A549 (cell line): ENCODE results near the gene TBC1D2B. TPM values are rescaled to one million over a fixed set of nuclear protein-coding genes. Genes with fewer than 3 reads are reported as not detected.
"Not testable (repeated sequence)": the region's sequence is repeated elsewhere in the genome, so short reads cannot be mapped to it uniquely, and the experiment has no call there.

Experiments
- ATAC-seq, 2 experiments: fragments of 200-7000 bp in 1 of 2; fragments of >200 bp in 1 of 2; cut with Nextera tagmentation in 1 of 2; cut with Tn5 transposase in 1 of 2; 3 replicates each; pipeline versions ENCODE4 v1.8.0 to v1.9.1; 2018 to 2020; ENCODE audit warnings: mild to moderate bottlenecking in 1 of 2, moderate library complexity in 1 of 2
- CTCF ChIA-PET: fragments of 300-600 bp; sonication (Branson Sonifier 250); formaldehyde crosslinking; extraction: SDS; loops from one replicate; lab custom pipeline; 2021; ENCODE audit warnings: antibody characterized with exemption, inconsistent platforms; lab: Yijun Ruan, JAX
- POLR2A ChIA-PET: fragments of 350-600 bp; formaldehyde crosslinking; extraction: SDS; loops from one replicate; lab custom pipeline; 2021; ENCODE audit warnings: antibody characterized with exemption, inconsistent platforms; lab: Yijun Ruan, JAX
- DNase-seq, 2 experiments: peaks; one replicate each; pipeline versions ENCODE4 v3.0.0 to v3.0.0-alpha.2; 2011 to 2016; ENCODE audit warnings: low read depth in 1 of 2, low spot score in 1 of 2
- FAIRE-seq: peaks from 2 replicates; lab custom pipeline; 2011; peaks lifted over from hg19 to GRCh38; lab: Jason Lieb, UNC
- H3K27ac ChIP-seq, 2 experiments: fragments of >200 bp; sonication (Bioruptor Twin); formaldehyde crosslinking; 3 replicates each; pipeline ENCODE4 v1.5.1; 2016 to 2017
- H3K4me1 ChIP-seq: fragments of >200 bp; sonication (Bioruptor Twin); formaldehyde crosslinking; 3 replicates; pipeline ENCODE4 v1.6.1; 2016
- H3K4me2 ChIP-seq: fragments of >200 bp; sonication (Bioruptor Twin); formaldehyde crosslinking; 3 replicates; pipeline ENCODE4 v1.6.1; 2016
- H3K4me3 ChIP-seq: fragments of >200 bp; sonication (Bioruptor Twin); formaldehyde crosslinking; 3 replicates; pipeline ENCODE4 v1.5.1; 2016
- H3K9me3 ChIP-seq: fragments of >200 bp; sonication (Bioruptor Twin); formaldehyde crosslinking; 3 replicates; pipeline ENCODE4 v1.6.1; 2016
- BCL3 ChIP-seq: fragments of >200 bp; sonication (Bioruptor Twin); formaldehyde crosslinking; IDR thresholded peaks from 3 replicates; pipeline ENCODE4 v1.6.1; 2016
- BHLHE40 ChIP-seq: IDR thresholded peaks from 2 replicates; pipeline ENCODE4 v1.6.1; 2012; ENCODE audit warnings: low read depth, low read length, inconsistent platforms
- ELK1 ChIP-seq: fragments of 150-350 bp; IDR thresholded peaks from 2 replicates; pipeline ENCODE4 v1.6.1; 2014; ENCODE audit warnings: low read depth, mild to moderate bottlenecking, low read length
- FOSB ChIP-seq: fragments of 250-450 bp; sonication (Bioruptor Pico); IDR thresholded peaks from 2 replicates; pipeline ENCODE4 v1.5.0; 2020; ENCODE audit warnings: mild to moderate bottlenecking, moderate library complexity
- FOXS1 ChIP-seq: fragments of 250-450 bp; sonication (Bioruptor Pico); IDR thresholded peaks from 2 replicates; pipeline ENCODE4 v1.5.0; 2020; ENCODE audit warnings: mild to moderate bottlenecking, moderate library complexity
- GATA3 ChIP-seq: IDR thresholded peaks from 2 replicates; pipeline ENCODE4 v1.6.1; 2012; ENCODE audit warnings: borderline replicate concordance
- KDM1A ChIP-seq: fragments of 200-600 bp; sonication (generic); IDR thresholded peaks from 2 replicates; pipeline ENCODE4 v1.6.1; 2016; ENCODE audit warnings: low read depth, mild to moderate bottlenecking
- MAZ ChIP-seq: fragments of 150-350 bp; IDR thresholded peaks from 2 replicates; pipeline ENCODE4 v1.6.1; 2014; ENCODE audit warnings: antibody characterized with exemption, low read depth, low read length, borderline replicate concordance
- NPAS2 ChIP-seq: fragments of 250-450 bp; sonication (Bioruptor Pico); IDR thresholded peaks from 2 replicates; pipeline ENCODE4 v1.8.0; 2022; ENCODE audit warnings: mild to moderate bottlenecking, moderate library complexity, borderline replicate concordance
- RAD21 ChIP-seq, 2 experiments: fragments of >200 bp in 1 of 2; sonication (Bioruptor Twin) in 1 of 2; formaldehyde crosslinking in 1 of 2; IDR thresholded peaks in 1 of 2; conservative IDR thresholded peaks in 1 of 2; 2 replicates in 1 of 2; 3 replicates in 1 of 2; pipeline ENCODE4 v1.6.1; 2012 to 2018; ENCODE audit warnings: inconsistent platforms in 1 of 2
- RARB ChIP-seq: fragments of 250-450 bp; sonication (Bioruptor Pico); IDR thresholded peaks from 2 replicates; pipeline ENCODE4 v1.8.0; 2021; ENCODE audit warnings: mild to moderate bottlenecking, moderate library complexity
- RCOR1 ChIP-seq: fragments of 150-350 bp; IDR thresholded peaks from 2 replicates; pipeline ENCODE4 v1.6.1; 2014; ENCODE audit warnings: antibody characterized with exemption, low read length, low read depth
- REST ChIP-seq: fragments of 200-600 bp; sonication (generic); IDR thresholded peaks from 2 replicates; pipeline ENCODE4 v1.6.1; 2016; ENCODE audit warnings: antibody characterized with exemption, mild to moderate bottlenecking, moderate library complexity
- SREBF2 ChIP-seq: fragments of 450-650 bp; IDR thresholded peaks from 2 replicates; pipeline ENCODE4 v1.6.1; 2014; ENCODE audit warnings: mild to moderate bottlenecking, moderate library complexity
- ZFP36 ChIP-seq: fragments of 450-650 bp; IDR thresholded peaks from 2 replicates; pipeline ENCODE4 v1.6.1; 2014; ENCODE audit warnings: borderline replicate concordance; ENCODE audit not compliant: partially characterized antibody
- WGBS: methylation state at CpG from one replicate; pipeline ENCODE4 v1.1.6; 2017; ENCODE audit errors: missing lambda C conversion rate; 5-methylcytosine and 5-hydroxymethylcytosine counted together
- polyA plus RNA-seq, 4 experiments: library from polyadenylated mRNA; depleted of rRNA in 3 of 4; stranded (reverse); fragments of >200 nt; fragmentation: RNase III in 1 of 4; extraction: RNeasy Plus Mini Kit Qiagen cat#74134 plus additional on column Dnase treatment in 1 of 4; gene quantifications; 2 replicates in 3 of 4; 3 replicates in 1 of 4; pipeline ENCODE4 v1.2.3, GENCODE V29; 2011 to 2017

Gene TBC1D2B
- polyA plus RNA-seq, 2 of the 4 experiments (the other 2 are of a cell fraction) = 13.6 to 13.9 TPM

- POLR2A ChIA-PET = no interaction called here
- FAIRE-seq = no peak
- 0 out of 6 replicates have a peak overlapping the region, but pooled peaks of 1 of the 2 experiments have one; percentile 7 for H3K27ac ChIP-seq
- peaks cover 26% of the 10 kb centered on the region for H3K4me1 ChIP-seq
- no peak for TF ChIP-seq RARB (CRISPR knock-in tag)
- no peak for TF ChIP-seq REST
- TF ChIP-seq KDM1A = no peak
- no peak for TF ChIP-seq FOSB
- TF ChIP-seq RCOR1 = no peak
- no peak for TF ChIP-seq MAZ
- TF ChIP-seq ZFP36 = no peak
- TF ChIP-seq BCL3 = no peak
- no peak for TF ChIP-seq ELK1
- no peak for TF ChIP-seq SREBF2
- TF ChIP-seq BHLHE40 = no peak
- TF ChIP-seq FOXS1 = no peak
- TF ChIP-seq NPAS2 (CRISPR knock-in tag) = no peak
- TF ChIP-seq RAD21 (conservative IDR thresholded peaks at IDR 0.05 in 1 of 2, IDR thresholded peaks at IDR 0.05 in 1 of 2) = no peak
- no peak for TF ChIP-seq GATA3
- WGBS = 79% methylated on average over 26 of the region's 34 CpGs
- no peak for DNase-seq
- no peak; a peak in 1 of 6 replicates for ATAC-seq
- no peaks in the 10 kb centered on the region for H3K9me3 ChIP-seq
- no peak overlapping the region for H3K4me3 ChIP-seq
- CTCF ChIA-PET = interaction anchor here (1.0 to 5.1 kb wide), 7 partner anchors 11 to 207 kb away, joined by 3 to 29 read pairs (median 6); no protein-coding TSS in a partner anchor
- no peak overlapping the region for H3K4me2 ChIP-seq
Observed at GRCh38 chr15:77988347-77989295, 88.9 kb downstream of the TBC1D2B start.

- H3K4me2 ChIP-seq, FAIRE-seq, H3K4me3 ChIP-seq, H3K9me3 ChIP-seq, H3K27ac ChIP-seq, DNase-seq, POLR2A ChIA-PET: not testable (repeated sequence)
- peak in 1 of 2 experiments; percentile 7; a peak in 2 of 6 replicates for ATAC-seq
- H3K4me1 ChIP-seq = peaks cover 18% of the 10 kb centered on the region
- 80% methylated on average over 15 of the region's 15 CpGs for WGBS
- CTCF ChIA-PET = interaction anchor here (1.2 to 8.6 kb wide), 6 partner anchors 12 to 254 kb away, joined by 3 to 44 read pairs (median 10); no protein-coding TSS in a partner anchor
Observed at GRCh38 chr15:77987765-77988136, 89.8 kb downstream of the TBC1D2B start.
